ENCODE data around the gene KCNJ16.

- TF ChIP-seq REST (IDR thresholded peaks at IDR 0.05; ENCODE audit: low read depth) (no peak), FOXM1 (IDR thresholded peaks at IDR 0.05; ENCODE audit: borderline replicate concordance, low read depth) (no peak), CEBPB (IDR thresholded peaks at IDR 0.05) (no peak), TCF12 (IDR thresholded peaks at IDR 0.05; ENCODE audit: low read depth) (no peak), TAF1 (IDR thresholded peaks at IDR 0.05; ENCODE audit: low read depth) (no peak), CREB1 (IDR thresholded peaks at IDR 0.05; ENCODE audit: low read depth) (no peak), EP300 (IDR thresholded peaks at IDR 0.05; ENCODE audit: borderline replicate concordance) (no peak), USF1 (IDR thresholded peaks at IDR 0.05) (no peak), RAD21 (IDR thresholded peaks at IDR 0.05; ENCODE audit: low read depth) (no peak), NFIC (IDR thresholded peaks at IDR 0.05) (no peak)
Observed at GRCh38 chr17:70136131-70136530, 61.1 kb downstream of the KCNJ16 start.
